ENCODE results near the gene TEC. TPM values are rescaled to one million over a fixed set of nuclear protein-coding genes. Genes with fewer than 3 reads are reported as not detected.

Gene TEC
- polyA plus RNA-seq, 1 donor from 2014 or later, result not detected

DNA sequence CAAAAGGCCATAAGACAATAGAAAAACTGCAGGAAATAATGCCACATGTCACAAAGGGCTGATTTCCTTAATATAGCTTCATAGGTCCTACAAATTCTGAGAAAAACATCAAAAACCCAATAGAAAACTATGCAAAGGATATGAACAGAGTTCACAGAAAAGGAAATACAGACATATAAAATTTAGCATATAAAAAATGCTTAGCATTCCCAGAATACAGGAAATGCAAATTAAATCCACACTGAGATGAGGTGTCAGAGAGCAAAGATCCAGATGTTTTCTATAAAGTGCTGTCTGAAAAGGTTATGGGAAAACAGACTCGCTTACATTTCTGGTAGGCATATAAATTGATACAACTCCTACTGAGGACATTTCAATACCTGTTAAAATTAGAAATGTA is 169.4 kb downstream of the TEC start:
- H3K27ac ChIP-seq (ENCODE audit: low read length), result no peak overlapping the region
- H3K27me3 ChIP-seq (ENCODE audit: insufficient read depth, low read depth, low read length), result no peaks in the 10 kb centered on the region
- no peak overlapping the region for H3K4me3 ChIP-seq (ENCODE audit: low read length)
- H3K4me2 ChIP-seq (ENCODE audit: low read length), result no peak overlapping the region
- H2AFZ ChIP-seq (ENCODE audit: low read depth, low read length), result no peak overlapping the region
- H3K9me2 ChIP-seq (ENCODE audit: insufficient read depth, low read length), result no peaks in the 10 kb centered on the region
- H3F3A ChIP-seq (ENCODE audit: insufficient read depth, low read length, poor library complexity, severe bottlenecking), result no peaks in the 10 kb centered on the region
- no peaks in the 10 kb centered on the region for H3K36me3 ChIP-seq (ENCODE audit: insufficient read depth, low read length)
- no peak overlapping the region for H3K9ac ChIP-seq (ENCODE audit: low read length)
- H3K9me3 ChIP-seq (ENCODE audit: low read length), result no peaks in the 10 kb centered on the region
- TF ChIP-seq CTCF (IDR thresholded peaks at IDR 0.05; ENCODE audit: poor library complexity, severe bottlenecking) (no peak), SMC3 (conservative IDR thresholded peaks at IDR 0.05; ENCODE audit: poor library complexity) (no peak), EZH2 (IDR thresholded peaks at IDR 0.05; ENCODE audit: borderline replicate concordance, insufficient read depth, low read length, poor library complexity, severe bottlenecking) (no peak), POLR2AphosphoS5 (IDR thresholded peaks at IDR 0.05) (no peak), MXI1 (conservative IDR thresholded peaks at IDR 0.05; ENCODE audit: poor library complexity, severe bottlenecking) (no peak), RAD21 (conservative IDR thresholded peaks at IDR 0.05) (no peak), TAF1 (IDR thresholded peaks at IDR 0.05; ENCODE audit: low read depth) (no peak), REST (IDR thresholded peaks at IDR 0.05; ENCODE audit: borderline replicate concordance) (no peak), EP300 (conservative IDR thresholded peaks at IDR 0.05; ENCODE audit: poor library complexity, severe bottlenecking) (no peak)
- no peaks in the 10 kb centered on the region for H3K79me2 ChIP-seq (replicated peaks; ENCODE audit: insufficient read depth, low read length)
- H4K20me1 ChIP-seq (ENCODE audit: insufficient read depth), result no peaks in the 10 kb centered on the region

DNA sequence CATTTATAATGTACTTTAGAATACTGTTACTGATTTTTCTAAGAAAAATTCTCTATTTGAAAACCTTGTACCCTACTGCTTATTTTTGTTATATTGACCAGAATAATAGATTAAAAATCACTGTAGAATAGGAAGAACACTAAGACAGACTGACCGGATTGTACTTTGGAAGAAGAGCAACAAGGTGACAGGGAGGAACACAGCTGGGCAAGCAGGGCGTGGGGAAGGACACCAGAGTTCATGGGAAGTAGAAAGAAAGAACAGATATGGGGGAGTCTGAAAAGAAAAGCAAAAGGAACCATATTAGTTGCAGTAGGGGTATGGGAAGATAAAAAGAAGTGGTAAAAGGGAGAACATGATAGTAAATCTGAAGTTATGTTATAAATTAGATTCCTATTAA is 174.2 kb downstream of the TEC start:
- Histone ChIP-seq H3K9me3 (ENCODE audit: low read length) (no peaks in the 10 kb centered on the region), H3F3A (ENCODE audit: insufficient read depth, low read length, poor library complexity, severe bottlenecking) (no peaks in the 10 kb centered on the region), H4K20me1 (ENCODE audit: insufficient read depth) (no peaks in the 10 kb centered on the region), H3K27ac (ENCODE audit: low read length) (no peak overlapping the region), H3K4me2 (ENCODE audit: low read length) (no peak overlapping the region), H3K36me3 (ENCODE audit: insufficient read depth, low read length) (no peaks in the 10 kb centered on the region), H3K4me3 (ENCODE audit: low read length) (no peak overlapping the region), H3K79me2 (replicated peaks; ENCODE audit: insufficient read depth, low read length) (no peaks in the 10 kb centered on the region), H3K27me3 (ENCODE audit: insufficient read depth, low read depth, low read length) (no peaks in the 10 kb centered on the region), H3K9me2 (ENCODE audit: insufficient read depth, low read length) (no peaks in the 10 kb centered on the region), H2AFZ (ENCODE audit: low read depth, low read length) (no peak overlapping the region), H3K9ac (ENCODE audit: low read length) (no peak overlapping the region)
- no peak for TF ChIP-seq POLR2AphosphoS5 (IDR thresholded peaks at IDR 0.05)
- no peak for TF ChIP-seq TAF1 (IDR thresholded peaks at IDR 0.05; ENCODE audit: low read depth)
- no peak for TF ChIP-seq EP300 (conservative IDR thresholded peaks at IDR 0.05; ENCODE audit: poor library complexity, severe bottlenecking)
- no peak for TF ChIP-seq EZH2 (IDR thresholded peaks at IDR 0.05; ENCODE audit: borderline replicate concordance, insufficient read depth, low read length, poor library complexity, severe bottlenecking)
- TF ChIP-seq SMC3 (conservative IDR thresholded peaks at IDR 0.05; ENCODE audit: poor library complexity), result no peak
- TF ChIP-seq CTCF (IDR thresholded peaks at IDR 0.05; ENCODE audit: poor library complexity, severe bottlenecking), result no peak
- TF ChIP-seq MXI1 (conservative IDR thresholded peaks at IDR 0.05; ENCODE audit: poor library complexity, severe bottlenecking), result no peak
- TF ChIP-seq RAD21 (conservative IDR thresholded peaks at IDR 0.05), result no peak
- TF ChIP-seq REST (IDR thresholded peaks at IDR 0.05; ENCODE audit: borderline replicate concordance), result no peak
